Measurements from ENCODE around the gene CPEB2. TPM values are rescaled to one million over a fixed set of nuclear protein-coding genes. Genes with fewer than 3 reads are reported as not detected.

Gene CPEB2
- polyA plus RNA-seq, 3 donors, result 14.0 to 24.6 (median 18.1) TPM

DNA sequence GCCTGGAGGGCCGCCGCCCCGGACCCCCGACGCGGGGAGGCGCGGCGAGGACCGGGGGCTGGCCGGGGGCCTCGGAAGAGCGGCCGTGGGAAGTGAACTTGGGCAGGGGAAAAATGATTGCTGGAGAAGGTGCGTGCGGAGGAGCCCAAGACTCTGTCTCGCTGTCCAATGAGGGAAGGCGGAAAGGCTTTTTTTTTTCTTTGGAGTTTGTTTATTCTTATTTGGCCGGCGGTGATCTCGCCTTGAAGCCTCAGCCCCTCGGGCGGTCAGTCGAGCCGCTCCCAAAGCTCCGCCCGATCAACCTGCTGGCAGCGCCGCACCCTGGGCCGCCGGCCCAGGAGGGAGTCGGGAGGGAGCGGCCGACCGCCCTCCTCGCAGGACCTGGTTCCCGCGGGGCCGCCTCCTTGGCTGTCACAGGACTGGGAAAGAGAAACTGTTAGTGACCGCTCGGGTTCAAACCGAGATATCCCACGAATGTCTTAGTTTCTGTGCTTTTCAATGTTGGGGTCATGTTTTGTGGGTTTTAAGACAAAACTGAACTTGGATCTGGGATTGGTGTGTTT lies 2.5 kb downstream of the CPEB2 start:
- DNase-seq (ENCODE audit: extremely low read depth in 1 of 11, low read depth in 9 of 11, low spot score in 4 of 11), result peak in 8 of 11 donors; percentile 16 to 47 (median 28)

DNA sequence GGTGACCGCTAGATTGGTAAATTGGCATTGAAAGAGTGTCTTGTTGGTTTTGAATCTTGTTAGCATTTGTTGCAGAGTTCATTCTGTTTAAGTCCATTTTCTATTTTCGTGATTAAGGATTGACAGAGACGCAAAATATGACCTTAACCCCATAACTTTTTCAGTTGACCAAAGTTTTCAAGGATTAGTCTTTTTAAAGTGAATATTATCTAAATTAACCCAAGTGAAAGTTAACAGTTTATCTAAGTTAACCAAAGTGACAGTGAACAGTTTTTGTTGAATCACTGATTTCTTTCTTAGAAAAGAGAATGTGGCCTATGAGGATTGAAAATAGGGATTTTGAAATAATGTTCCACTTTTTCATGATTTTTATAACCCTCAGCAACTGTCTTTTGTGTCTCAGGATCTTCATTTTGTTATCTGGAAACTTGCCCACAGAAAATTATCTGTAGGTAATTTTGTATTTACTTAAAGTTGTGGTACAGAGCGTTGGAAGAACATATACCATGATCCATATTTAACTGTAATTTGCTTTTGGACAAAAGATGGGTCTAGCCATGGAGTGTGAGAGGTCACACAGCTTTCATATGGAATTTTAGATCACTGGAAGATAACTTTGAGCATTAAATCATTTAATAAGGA lies 3.3 kb downstream of the CPEB2 start:
- no peak for DNase-seq (ENCODE audit: extremely low read depth in 1 of 11, low read depth in 9 of 11, low spot score in 4 of 11)

DNA sequence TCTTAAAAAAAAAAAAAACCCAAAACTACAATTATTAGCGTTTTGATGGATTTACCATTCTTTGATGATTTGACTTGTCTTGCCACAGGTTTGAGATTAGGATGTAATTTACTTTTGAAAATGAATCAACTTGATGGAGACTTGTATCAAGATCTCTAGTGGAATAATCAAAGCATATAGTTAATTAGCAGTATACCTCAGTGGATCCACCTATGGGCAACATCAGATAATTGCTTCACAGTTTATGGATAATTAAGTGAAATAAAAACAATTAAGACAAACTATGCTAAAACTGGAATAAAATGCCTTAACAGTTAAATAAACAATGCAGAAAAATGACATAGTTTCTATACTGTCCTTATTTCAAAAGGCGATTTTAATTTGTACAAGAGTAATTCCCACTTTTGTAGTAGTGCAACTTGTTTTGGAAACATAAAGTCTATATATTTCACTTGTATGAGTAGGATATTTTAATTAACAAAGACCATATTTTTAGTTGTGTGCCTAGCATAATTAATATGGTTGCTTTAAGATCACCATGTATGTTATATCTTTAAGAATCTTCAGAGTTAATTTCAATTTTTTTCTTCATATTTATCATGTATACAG lies 4.2 kb downstream of the CPEB2 start:
- DNase-seq (ENCODE audit: extremely low read depth in 1 of 11, low read depth in 9 of 11, low spot score in 4 of 11), result no peak

DNA sequence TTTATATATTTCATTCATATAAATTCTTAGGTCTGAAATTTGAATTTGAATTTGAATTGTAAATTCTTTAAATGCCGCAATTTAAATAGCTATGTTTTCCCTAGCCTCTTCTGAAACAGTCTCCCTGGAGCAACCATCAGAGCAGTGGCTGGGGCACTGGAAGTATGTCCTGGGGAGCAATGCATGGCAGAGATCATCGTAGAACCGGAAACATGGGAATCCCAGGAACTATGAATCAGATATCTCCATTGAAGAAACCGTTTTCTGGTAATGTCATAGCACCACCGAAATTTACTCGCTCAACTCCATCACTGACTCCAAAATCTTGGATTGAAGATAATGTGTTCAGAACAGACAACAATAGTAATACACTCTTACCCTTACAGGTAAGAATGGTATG lies 4.9 kb downstream of the CPEB2 start:
- DNase-seq (ENCODE audit: extremely low read depth in 1 of 11, low read depth in 9 of 11, low spot score in 4 of 11), result no peak

DNA sequence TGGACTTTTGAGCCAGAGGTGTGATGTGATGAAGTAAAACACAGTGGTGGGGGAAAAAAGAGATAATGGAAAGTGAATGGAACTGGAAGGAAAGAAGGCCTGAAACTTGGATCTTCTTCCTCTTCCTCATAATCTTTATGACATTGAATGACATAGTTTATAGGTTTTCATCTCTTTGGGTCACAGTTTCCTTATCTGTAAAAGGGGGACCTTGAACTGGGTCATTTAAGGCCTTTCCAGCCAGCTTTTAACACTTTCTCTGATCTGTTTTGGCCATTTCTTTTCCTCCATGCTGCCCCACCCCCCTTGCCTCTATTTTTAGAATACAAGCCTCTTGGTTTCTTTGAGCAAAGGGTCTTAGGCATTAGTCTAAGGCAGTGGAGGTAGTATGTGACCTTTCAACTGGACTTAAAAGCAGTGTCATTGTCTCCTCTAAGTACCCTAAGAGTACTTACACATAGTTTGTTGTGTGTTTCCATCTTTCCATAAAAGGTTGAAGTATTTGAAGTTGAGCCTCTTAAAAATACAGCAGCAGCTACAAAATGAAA lies 7.8 kb downstream of the CPEB2 start:
- DNase-seq (ENCODE audit: extremely low read depth in 1 of 11, low read depth in 9 of 11, low spot score in 4 of 11), result no peak

DNA sequence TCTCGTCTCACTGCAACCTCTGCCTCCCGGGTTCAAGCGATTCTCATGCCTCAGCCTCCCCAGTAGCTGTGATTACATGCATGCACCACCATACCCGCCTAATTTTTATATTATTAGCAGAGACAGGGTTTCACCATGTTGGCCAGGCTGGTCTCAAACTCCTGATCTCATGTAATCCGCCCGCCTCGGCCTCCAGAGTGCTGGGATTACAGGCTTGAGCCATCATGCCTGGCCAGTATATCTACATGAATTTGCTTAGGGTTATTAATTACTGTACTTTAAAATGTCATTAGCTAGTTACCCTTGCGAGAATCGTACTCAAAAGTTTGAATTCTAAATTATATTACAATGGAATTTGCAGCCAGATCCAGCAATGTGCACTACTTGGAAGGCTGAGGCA lies 8.9 kb downstream of the CPEB2 start:
- DNase-seq (ENCODE audit: extremely low read depth in 1 of 11, low read depth in 9 of 11, low spot score in 4 of 11), result no peak

DNA sequence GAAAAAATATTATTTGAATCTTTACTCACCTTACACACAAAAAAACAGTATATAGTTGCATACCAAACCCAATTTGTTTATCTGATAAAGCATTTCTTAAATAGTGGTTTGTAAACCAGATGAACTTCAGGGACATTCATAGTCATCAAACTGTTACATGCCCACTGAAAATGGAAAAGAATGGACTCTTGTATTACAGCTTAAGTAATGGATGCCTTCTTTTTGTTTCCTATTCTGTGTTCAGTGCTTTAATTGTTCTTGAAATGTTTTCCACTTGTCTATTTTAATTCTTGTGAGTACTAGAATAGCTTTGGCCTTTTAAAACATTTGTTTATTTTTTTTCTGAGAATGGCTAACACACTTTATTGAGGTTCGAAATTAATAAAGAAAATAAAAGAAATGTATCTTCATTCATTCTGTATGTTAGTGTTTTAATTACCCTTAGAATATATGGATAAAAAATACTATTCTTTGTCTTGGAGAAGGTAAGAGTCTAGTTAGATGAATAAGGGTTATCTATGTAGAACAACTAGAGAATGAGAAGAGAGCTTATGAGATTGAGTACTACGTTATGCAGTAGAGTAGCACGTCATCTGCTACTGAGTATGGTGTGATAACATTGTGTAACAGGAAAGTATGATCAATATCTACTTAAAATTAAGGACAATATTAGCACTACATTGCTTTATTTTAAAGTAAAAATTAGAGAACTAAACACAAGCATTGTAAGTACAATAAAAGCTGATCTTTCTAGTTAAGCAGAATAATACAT lies 9.9 kb downstream of the CPEB2 start:
- no peak for DNase-seq (ENCODE audit: extremely low read depth in 1 of 11, low read depth in 9 of 11, low spot score in 4 of 11)

DNA sequence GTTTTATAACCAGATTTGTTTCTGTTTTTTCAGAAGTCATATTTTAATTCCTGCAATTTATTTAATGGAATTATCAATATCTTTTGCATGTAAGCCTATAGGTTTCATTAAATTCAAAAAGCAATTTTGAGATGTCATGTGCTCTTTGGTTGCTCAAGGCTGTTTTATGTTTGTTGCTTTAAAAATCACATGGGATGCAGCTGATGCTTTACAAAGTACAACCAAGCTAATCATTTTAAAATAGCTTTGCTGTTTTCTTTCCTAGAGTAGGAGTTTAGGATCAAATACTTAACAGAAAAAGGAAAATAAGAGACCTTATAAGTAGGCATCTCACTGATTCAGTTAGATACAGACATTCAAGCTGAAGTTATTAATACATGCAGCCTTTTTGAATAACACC lies 11.3 kb downstream of the CPEB2 start:
- DNase-seq (ENCODE audit: extremely low read depth in 1 of 11, low read depth in 9 of 11, low spot score in 4 of 11), result no peak

DNA sequence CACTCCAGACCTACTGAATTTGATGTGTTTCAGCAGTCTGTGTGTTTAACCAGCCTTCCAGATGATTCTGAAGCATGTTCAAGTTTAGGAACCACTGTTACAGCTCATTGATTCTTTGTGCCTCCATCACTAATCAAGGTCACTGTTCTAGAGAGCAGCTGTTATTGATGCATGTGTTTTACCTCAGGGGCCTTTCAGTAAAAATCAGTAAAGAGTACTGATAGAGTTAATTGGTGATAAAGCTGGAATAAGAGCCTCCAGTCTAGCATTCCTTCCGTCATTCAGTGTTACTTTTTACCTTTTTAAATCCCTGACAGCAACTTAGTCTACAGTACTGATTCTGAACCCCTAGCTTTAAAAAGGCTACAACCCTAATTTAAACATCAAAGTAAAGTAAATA lies 12.9 kb downstream of the CPEB2 start:
- no peak for DNase-seq (ENCODE audit: extremely low read depth in 1 of 11, low read depth in 9 of 11, low spot score in 4 of 11)

DNA sequence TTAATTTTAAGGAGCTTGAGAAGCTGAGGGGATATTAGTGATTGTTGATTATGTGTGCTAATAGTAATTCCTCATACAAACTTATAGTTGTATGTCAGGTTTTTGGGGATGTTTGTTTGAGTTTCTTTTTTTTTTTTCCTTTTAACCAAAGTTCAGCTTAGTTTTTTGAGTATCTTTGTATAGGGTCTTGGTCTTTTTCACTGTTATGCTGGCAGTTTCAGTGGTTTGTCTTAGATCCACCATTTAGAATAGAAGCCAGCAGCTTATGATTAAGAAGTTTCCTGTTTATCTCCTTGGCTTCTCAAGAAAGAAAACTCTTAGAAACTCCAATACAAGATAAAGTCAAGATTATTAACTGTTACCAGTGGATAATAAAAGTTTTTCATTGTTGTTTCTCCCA lies 16.1 kb downstream of the CPEB2 start:
- no peak for DNase-seq (ENCODE audit: extremely low read depth in 1 of 11, low read depth in 9 of 11, low spot score in 4 of 11)

DNA sequence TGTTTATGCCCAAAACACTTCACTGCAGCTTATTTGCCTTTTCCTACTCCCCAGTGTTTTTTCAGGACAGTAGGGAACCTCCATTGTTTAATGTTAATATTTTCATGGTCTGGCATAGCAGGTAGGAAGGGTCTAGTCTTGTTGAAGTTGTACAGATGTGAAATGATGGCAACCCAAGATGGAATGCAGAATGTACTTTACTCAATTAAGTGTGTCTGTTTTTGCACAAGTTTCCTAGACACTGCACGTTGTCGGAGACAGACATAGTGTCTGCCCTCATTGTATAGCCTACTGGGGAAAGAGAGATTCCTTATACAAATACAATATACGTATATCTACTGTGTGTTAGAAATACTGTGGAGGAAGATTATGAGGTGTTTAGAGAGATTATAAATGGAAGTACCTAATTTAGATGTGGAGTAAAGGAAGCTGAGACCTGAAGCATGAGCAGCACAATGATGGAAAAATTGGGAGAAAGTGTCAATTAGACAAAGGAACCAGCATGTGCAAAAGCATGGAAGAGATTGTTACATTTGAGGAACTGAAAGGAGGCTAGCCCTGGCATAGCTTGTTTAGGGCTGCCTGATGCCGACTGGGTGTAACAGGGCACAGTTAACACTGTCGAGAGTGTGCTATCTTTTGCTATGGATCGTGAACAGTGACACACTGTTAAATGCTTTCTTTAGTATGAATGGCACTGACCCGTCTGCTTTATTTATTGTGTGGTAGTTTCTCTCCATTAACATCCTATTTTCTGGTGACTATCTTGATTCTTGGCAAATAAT lies 18.4 kb downstream of the CPEB2 start:
- no peak for DNase-seq (ENCODE audit: extremely low read depth in 1 of 11, low read depth in 9 of 11, low spot score in 4 of 11)

DNA sequence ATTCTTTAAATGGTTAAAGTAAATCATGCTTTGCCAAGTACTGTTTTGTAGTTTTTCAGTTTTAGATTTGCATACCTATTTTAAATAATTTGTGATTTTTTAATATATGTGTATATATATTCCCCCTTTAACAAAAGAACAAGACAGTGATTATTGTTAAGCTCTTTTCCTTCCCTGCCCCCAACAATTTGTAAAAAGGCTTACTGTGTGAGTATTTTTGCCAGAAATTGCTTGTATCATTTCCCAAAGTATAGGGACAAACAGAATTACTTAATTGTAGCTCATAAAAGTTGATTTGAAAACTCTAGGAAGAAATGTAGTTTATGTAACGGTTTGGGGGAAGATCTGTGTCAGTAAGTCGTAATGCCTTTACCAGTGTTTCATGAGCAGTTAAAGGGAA lies 19.0 kb downstream of the CPEB2 start:
- DNase-seq (ENCODE audit: extremely low read depth in 1 of 11, low read depth in 9 of 11, low spot score in 4 of 11), result no peak

DNA sequence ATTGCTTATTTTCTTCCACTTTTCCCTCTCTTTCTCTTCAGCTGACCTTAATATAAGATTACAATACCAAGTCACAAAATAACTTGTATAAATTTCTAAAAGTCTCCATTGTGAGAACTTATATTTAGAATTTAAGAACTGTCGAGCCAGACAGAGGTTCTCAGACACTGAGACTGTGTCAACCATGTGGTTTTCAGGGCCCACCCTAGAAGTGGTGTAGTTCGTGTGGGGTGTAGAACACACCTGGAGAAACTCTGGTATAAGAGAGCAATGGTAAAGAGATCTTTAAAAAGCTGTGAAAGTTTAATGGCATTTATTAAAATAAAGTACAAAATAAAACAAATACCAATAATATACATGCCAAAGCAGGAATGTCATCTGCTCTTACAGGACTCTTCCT lies 19.7 kb downstream of the CPEB2 start:
- no peak for DNase-seq (ENCODE audit: extremely low read depth in 1 of 11, low read depth in 9 of 11, low spot score in 4 of 11)

DNA sequence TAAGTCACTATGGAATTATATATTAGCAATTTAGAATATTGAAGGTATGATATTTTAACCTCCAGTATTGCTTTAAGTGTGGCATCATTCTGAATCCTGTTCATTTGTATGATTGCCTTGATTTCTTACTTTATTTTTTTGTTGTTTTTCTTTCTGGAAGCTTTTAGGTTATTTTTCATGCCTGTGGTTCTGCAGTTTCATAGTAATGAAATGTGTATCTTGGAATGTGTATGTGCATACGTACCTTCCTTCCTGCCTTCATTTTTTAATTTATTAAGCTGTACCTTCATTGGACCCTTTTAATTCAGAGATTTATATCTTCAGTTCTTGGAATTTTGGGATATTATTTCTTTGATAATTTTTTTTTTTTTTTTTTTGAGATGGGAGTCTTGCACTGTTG lies 22.1 kb downstream of the CPEB2 start:
- no peak for DNase-seq (ENCODE audit: extremely low read depth in 1 of 11, low read depth in 9 of 11, low spot score in 4 of 11)

DNA sequence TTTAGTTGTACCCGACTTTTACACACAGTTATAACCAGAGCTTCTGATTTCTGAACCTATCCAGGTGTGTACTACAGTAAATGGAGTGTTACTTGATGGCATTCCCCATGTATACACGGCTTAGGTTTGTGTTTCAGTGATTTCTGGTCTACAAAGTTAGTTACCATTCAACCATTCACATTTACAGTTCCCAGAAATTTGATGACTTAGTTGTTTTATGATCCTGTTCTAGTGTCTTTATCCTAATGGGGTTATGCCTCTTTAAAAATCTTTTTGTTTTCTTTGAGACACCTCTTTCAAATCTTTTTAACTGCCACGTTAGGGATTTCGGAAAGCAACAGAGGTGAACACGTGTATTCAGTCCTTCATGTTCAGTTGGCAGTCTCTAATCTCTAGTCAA lies 23.4 kb downstream of the CPEB2 start:
- DNase-seq (ENCODE audit: extremely low read depth in 1 of 11, low read depth in 9 of 11, low spot score in 4 of 11), result no peak

DNA sequence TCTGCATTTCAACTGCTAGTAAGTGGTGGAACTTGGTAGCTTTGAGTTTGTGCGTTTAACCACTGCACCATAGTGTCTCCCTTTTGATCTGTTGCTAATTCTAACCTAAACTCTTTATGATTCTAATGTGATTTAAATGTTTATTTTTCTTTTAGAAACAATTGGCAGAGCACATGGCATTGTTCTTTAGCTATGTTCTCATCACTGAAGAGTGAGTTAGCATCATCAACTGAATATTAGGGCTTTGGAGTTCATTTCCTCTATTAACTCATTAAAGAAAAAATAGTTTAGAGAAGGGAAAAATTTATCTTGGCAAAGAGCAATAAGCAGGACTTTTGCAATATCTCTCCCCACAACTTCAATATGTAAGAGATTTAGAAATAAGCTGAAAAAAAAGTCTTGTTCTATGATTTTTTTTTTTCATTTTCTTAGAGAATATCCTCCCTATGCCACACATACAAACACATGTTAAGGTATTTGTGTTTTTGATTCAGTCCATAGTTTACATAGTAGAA lies 25.7 kb downstream of the CPEB2 start:
- DNase-seq (ENCODE audit: extremely low read depth in 1 of 11, low read depth in 9 of 11, low spot score in 4 of 11), result no peak

DNA sequence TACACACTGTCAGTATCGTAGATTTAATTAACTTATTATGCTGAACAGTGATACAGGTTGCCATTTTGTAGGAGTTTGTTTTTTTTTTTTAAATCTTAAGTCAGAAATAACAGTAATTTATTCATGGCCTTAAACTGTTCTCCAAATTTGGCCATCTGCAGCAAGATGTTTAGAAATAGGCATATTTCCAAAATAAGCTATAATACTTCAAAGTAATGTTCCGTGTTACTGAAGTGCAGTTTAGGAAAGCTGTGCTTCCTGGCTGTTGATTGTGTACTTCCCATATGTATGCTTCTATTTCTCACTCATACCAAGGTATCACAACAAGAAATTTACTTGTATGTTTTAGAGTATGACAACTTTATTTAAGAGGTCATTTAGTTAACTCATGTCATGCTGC lies 28.9 kb downstream of the CPEB2 start:
- no peak for DNase-seq (ENCODE audit: extremely low read depth in 1 of 11, low read depth in 9 of 11, low spot score in 4 of 11)

DNA sequence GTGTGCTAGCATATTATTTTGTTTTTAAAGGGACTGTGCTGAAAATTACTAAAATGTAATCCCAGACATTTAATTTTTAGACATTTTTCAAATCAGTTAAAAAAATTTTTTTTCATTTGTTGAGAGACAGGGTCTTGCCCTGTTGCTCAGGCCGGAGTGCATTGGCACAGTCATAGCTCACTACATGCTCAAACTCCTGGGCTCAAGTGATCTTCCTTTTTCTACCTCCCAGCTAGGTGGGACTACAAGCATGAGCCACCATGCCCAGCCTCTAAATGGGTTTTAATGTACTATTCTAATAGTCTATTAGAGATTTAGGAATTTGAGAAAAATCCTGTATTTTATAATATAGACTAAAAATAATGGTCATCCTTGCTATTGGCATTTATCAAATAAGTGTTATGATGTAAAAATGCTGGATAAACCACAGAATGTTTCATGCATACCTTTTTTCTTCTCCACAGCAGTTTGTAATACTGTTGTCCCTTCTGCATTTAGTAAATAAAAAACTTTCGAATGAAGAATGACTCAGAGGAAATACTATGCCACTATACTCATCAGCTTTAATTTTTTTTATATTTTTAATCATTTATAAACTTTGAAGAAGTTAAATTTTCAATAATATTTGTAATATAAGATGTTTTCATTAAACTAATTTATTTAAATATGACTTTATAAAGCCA lies 29.9 kb downstream of the CPEB2 start:
- DNase-seq (ENCODE audit: extremely low read depth in 1 of 11, low read depth in 9 of 11, low spot score in 4 of 11), result no peak
